Neural progenitor cell (in vitro differentiated cells): ENCODE measurements around the gene WLS. TPM values are rescaled to one million over a fixed set of nuclear protein-coding genes. Genes with fewer than 3 reads are reported as not detected.
"Not testable (repeated sequence)": the region's sequence is repeated elsewhere in the genome, so short reads cannot be mapped to it uniquely, and the experiment has no call there.

Experiments
- DNase-seq: peaks from one replicate; pipeline ENCODE4 v3.0.0-alpha.2; 2016; ENCODE audit warnings: low spot score
- H2AFZ ChIP-seq: fragments of 200-600 bp; sonication (generic); replicated peaks from 2 replicates; pipeline ENCODE4 v1.6.1; 2016; ENCODE audit warnings: antibody characterized with exemption
- H3F3A ChIP-seq: fragments of 200-600 bp; sonication (generic); 2 replicates; pipeline ENCODE4 v1.6.1; 2016; ENCODE audit warnings: antibody characterized with exemption, low read depth
- H3K27ac ChIP-seq: fragments of 200-600 bp; sonication (generic); 2 replicates; pipeline ENCODE4 v1.5.1; 2016; ENCODE audit warnings: mild to moderate bottlenecking
- H3K27me3 ChIP-seq: fragments of 200-600 bp; sonication (generic); 2 replicates; pipeline ENCODE4 v1.6.1; 2016; ENCODE audit warnings: mild to moderate bottlenecking, moderate library complexity
- H3K36me3 ChIP-seq: fragments of 200-600 bp; sonication (generic); 2 replicates; pipeline ENCODE4 v1.5.1; 2016
- H3K4me1 ChIP-seq: fragments of 200-600 bp; sonication (generic); 2 replicates; pipeline ENCODE4 v1.6.1; 2016; ENCODE audit warnings: mixed run types
- H3K4me2 ChIP-seq: fragments of 200-600 bp; sonication (generic); 2 replicates; pipeline ENCODE4 v1.6.1; 2016
- H3K4me3 ChIP-seq: fragments of 200-600 bp; sonication (generic); 2 replicates; pipeline ENCODE4 v1.5.1; 2016
- H3K79me2 ChIP-seq: fragments of 200-600 bp; sonication (generic); 2 replicates; pipeline ENCODE4 v1.6.1; 2016; ENCODE audit warnings: low read depth
- H3K9ac ChIP-seq: fragments of 200-600 bp; sonication (generic); 2 replicates; pipeline ENCODE4 v1.6.1; 2016
- H3K9me3 ChIP-seq: fragments of 200-600 bp; sonication (generic); 2 replicates; pipeline ENCODE4 v1.5.1; 2016; ENCODE audit warnings: low read depth
- H4K20me1 ChIP-seq: fragments of 200-600 bp; sonication (generic); 2 replicates; pipeline ENCODE4 v1.6.1; 2016; ENCODE audit warnings: low read depth
- H3K27ac Mint-ChIP-seq: 3 replicates; pipeline ENCODE4 v1.8.0; 2021; ENCODE audit warnings: mixed read lengths
- H3K27me3 Mint-ChIP-seq: 2 replicates; pipeline ENCODE4 v1.8.0; 2022; ENCODE audit warnings: low read depth, mild to moderate bottlenecking, inconsistent platforms, moderate library complexity, mixed read lengths; ENCODE audit not compliant: insufficient read depth
- H3K36me3 Mint-ChIP-seq: 3 replicates; pipeline ENCODE4 v1.8.0; 2021; ENCODE audit warnings: mixed read lengths
- H3K4me1 Mint-ChIP-seq: 3 replicates; pipeline ENCODE4 v1.8.0; 2021; ENCODE audit warnings: mixed read lengths
- H3K4me3 Mint-ChIP-seq: 3 replicates; pipeline ENCODE4 v1.8.0; 2021; ENCODE audit warnings: mild to moderate bottlenecking, moderate library complexity, mixed read lengths
- H3K9me3 Mint-ChIP-seq: 3 replicates; pipeline ENCODE4 v1.8.0; 2020; ENCODE audit warnings: mixed read lengths
- CTCF ChIP-seq: fragments of 200-600 bp; sonication (generic); IDR thresholded peaks from 2 replicates; pipeline ENCODE4 v1.5.1; 2017; ENCODE audit warnings: antibody characterized with exemption, mild to moderate bottlenecking
- EZH2 ChIP-seq: fragments of 200-600 bp; sonication (generic); IDR thresholded peaks from 2 replicates; pipeline ENCODE4 v1.6.1; 2017; ENCODE audit warnings: antibody characterized with exemption, mild to moderate bottlenecking, moderate library complexity
- EZH2phosphoT487 ChIP-seq: fragments of 200-600 bp; sonication (generic); IDR thresholded peaks from 2 replicates; pipeline ENCODE4 v1.6.1; 2017; ENCODE audit warnings: antibody characterized with exemption
- total RNA-seq: library from RNA; depleted of rRNA; stranded (reverse); fragments of >200 nt; gene quantifications from 2 replicates; pipeline ENCODE4 v1.2.3, GENCODE V29; 2015; ENCODE audit warnings: low replicate concordance

WLS gene
- total RNA-seq, 1 donor from 2014 or later, result 259 TPM

- Mint-ChIP-seq H3K27ac (peak overlapping the region; percentile 98), H3K4me3 (peak overlapping the region; percentile 42), H3K4me1 (peaks cover 59% of the 10 kb centered on the region), H3K27me3 (peaks cover 9% of the 10 kb centered on the region), H3K36me3 (peaks cover 46% of the 10 kb centered on the region), H3K9me3 (peaks cover 15% of the 10 kb centered on the region)
- Histone ChIP-seq H3K79me2 (peaks cover 27% of the 10 kb centered on the region), H3F3A (peaks cover 28% of the 10 kb centered on the region), H3K4me2 (peak overlapping the region; percentile 40), H3K4me3 (no peak overlapping the region), H3K9ac (no peak overlapping the region), H2AFZ (no peak overlapping the region), H3K27ac (peak overlapping the region; percentile 51), H3K4me1 (peaks cover 37% of the 10 kb centered on the region), H3K36me3 (no peaks in the 10 kb centered on the region), H3K27me3 (no peaks in the 10 kb centered on the region), H4K20me1 (peaks cover 15% of the 10 kb centered on the region), H3K9me3 (no peaks in the 10 kb centered on the region)
- TF ChIP-seq EZH2, result no peak
- TF ChIP-seq CTCF, result no peak
- no peak for TF ChIP-seq EZH2phosphoT487
- no peak for DNase-seq
Measured at GRCh38 chr1:68174738-68175113, 57.6 kb downstream of the WLS start.

GRCh38 chr1:68173936-68174737, 58.2 kb downstream of the WLS start:
- no peak for TF ChIP-seq EZH2
- TF ChIP-seq CTCF, result no peak
- TF ChIP-seq EZH2phosphoT487, result no peak
- H3K27me3 ChIP-seq, result no peaks in the 10 kb centered on the region
- H3K36me3 ChIP-seq, result no peaks in the 10 kb centered on the region
- Mint-ChIP-seq H3K36me3 (peaks cover 46% of the 10 kb centered on the region), H3K9me3 (peaks cover 15% of the 10 kb centered on the region), H3K4me3 (peak overlapping the region; percentile 42), H3K27ac (peak overlapping the region; percentile 98), H3K4me1 (peaks cover 57% of the 10 kb centered on the region), H3K27me3 (peaks cover 12% of the 10 kb centered on the region)
- peaks cover 37% of the 10 kb centered on the region for H3K4me1 ChIP-seq
- no peak overlapping the region for H3K9ac ChIP-seq
- H3F3A ChIP-seq, result peaks cover 28% of the 10 kb centered on the region
- H3K9me3 ChIP-seq, result no peaks in the 10 kb centered on the region
- H3K79me2 ChIP-seq, result peaks cover 27% of the 10 kb centered on the region
- peak; percentile 79 for DNase-seq
- no peak overlapping the region for H3K4me3 ChIP-seq
- peaks cover 15% of the 10 kb centered on the region for H4K20me1 ChIP-seq
- peak overlapping the region; percentile 40 for H3K4me2 ChIP-seq
- H3K27ac ChIP-seq, result peak overlapping the region; percentile 51
- H2AFZ ChIP-seq, result no peak overlapping the region

- Mint-ChIP-seq H3K4me1 (peaks cover 54% of the 10 kb centered on the region), H3K9me3 (peaks cover 13% of the 10 kb centered on the region), H3K27ac (peak overlapping the region; percentile 98), H3K27me3 (peaks cover 12% of the 10 kb centered on the region), H3K4me3 (peak overlapping the region; percentile 42), H3K36me3 (peaks cover 43% of the 10 kb centered on the region)
- peaks cover 28% of the 10 kb centered on the region for H3F3A ChIP-seq
- no peak overlapping the region for H3K9ac ChIP-seq
- H3K9me3 ChIP-seq, result no peaks in the 10 kb centered on the region
- H3K27me3 ChIP-seq, result no peaks in the 10 kb centered on the region
- H3K4me1 ChIP-seq, result peaks cover 37% of the 10 kb centered on the region
- peaks cover 27% of the 10 kb centered on the region for H3K79me2 ChIP-seq
- H2AFZ ChIP-seq, result no peak overlapping the region
- H4K20me1 ChIP-seq, result peaks cover 15% of the 10 kb centered on the region
- H3K4me3 ChIP-seq, result no peak overlapping the region
- H3K36me3 ChIP-seq, result no peaks in the 10 kb centered on the region
- H3K27ac ChIP-seq, result peak overlapping the region; percentile 54
- DNase-seq, result no peak
- peak overlapping the region; percentile 40 for H3K4me2 ChIP-seq
- no peak for TF ChIP-seq CTCF
- no peak for TF ChIP-seq EZH2
- TF ChIP-seq EZH2phosphoT487, result no peak
Measured at GRCh38 chr1:68173283-68173935, 58.9 kb downstream of the WLS start.

- H3K36me3 Mint-ChIP-seq, result peaks cover 48% of the 10 kb centered on the region
- H3K4me3 ChIP-seq, H3K9ac ChIP-seq, H3K27ac ChIP-seq, H3K27me3 ChIP-seq, H2AFZ ChIP-seq, H3K4me2 ChIP-seq, H3K4me3 Mint-ChIP-seq, DNase-seq, H3K36me3 ChIP-seq, H3K9me3 ChIP-seq, H3K27ac Mint-ChIP-seq, H3K27me3 Mint-ChIP-seq: not testable (repeated sequence)
- peaks cover 19% of the 10 kb centered on the region for H4K20me1 ChIP-seq
- peaks cover 13% of the 10 kb centered on the region for H3K9me3 Mint-ChIP-seq
- peaks cover 27% of the 10 kb centered on the region for H3K79me2 ChIP-seq
- H3K4me1 ChIP-seq, result peaks cover 37% of the 10 kb centered on the region
- peaks cover 49% of the 10 kb centered on the region for H3K4me1 Mint-ChIP-seq
- H3F3A ChIP-seq, result peaks cover 28% of the 10 kb centered on the region
Measured at GRCh38 chr1:68171795-68172194, 60.5 kb downstream of the WLS start.
